Measurements from ENCODE around the gene GAMT.

GAMT gene

GRCh38 chr19:1390890-1391423 lies 10.4 kb downstream of the GAMT start:
- TF ChIP-seq POLR2A (IDR thresholded peaks at IDR 0.05; ENCODE audit: extremely low read depth, insufficient read length) (no peak), MAX (IDR thresholded peaks at IDR 0.05; ENCODE audit: low read depth, low read length) (no peak), MYC (IDR thresholded peaks at IDR 0.05; ENCODE audit: low read depth, low read length) (no peak)
- TF ChIP-seq, protein P1, sequence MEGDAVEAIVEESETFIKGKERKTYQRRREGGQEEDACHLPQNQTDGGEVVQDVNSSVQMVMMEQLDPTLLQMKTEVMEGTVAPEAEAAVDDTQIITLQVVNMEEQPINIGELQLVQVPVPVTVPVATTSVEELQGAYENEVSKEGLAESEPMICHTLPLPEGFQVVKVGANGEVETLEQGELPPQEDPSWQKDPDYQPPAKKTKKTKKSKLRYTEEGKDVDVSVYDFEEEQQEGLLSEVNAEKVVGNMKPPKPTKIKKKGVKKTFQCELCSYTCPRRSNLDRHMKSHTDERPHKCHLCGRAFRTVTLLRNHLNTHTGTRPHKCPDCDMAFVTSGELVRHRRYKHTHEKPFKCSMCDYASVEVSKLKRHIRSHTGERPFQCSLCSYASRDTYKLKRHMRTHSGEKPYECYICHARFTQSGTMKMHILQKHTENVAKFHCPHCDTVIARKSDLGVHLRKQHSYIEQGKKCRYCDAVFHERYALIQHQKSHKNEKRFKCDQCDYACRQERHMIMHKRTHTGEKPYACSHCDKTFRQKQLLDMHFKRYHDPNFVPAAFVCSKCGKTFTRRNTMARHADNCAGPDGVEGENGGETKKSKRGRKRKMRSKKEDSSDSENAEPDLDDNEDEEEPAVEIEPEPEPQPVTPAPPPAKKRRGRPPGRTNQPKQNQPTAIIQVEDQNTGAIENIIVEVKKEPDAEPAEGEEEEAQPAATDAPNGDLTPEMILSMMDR (IDR thresholded peaks at IDR 0.05; ENCODE audit: low read depth, low read length) = no peak
- no peak overlapping the region for H3K4me3 ChIP-seq (ENCODE audit: low read depth, low read length)
- DNase-seq (ENCODE audit: low read depth) = no peak

DNA sequence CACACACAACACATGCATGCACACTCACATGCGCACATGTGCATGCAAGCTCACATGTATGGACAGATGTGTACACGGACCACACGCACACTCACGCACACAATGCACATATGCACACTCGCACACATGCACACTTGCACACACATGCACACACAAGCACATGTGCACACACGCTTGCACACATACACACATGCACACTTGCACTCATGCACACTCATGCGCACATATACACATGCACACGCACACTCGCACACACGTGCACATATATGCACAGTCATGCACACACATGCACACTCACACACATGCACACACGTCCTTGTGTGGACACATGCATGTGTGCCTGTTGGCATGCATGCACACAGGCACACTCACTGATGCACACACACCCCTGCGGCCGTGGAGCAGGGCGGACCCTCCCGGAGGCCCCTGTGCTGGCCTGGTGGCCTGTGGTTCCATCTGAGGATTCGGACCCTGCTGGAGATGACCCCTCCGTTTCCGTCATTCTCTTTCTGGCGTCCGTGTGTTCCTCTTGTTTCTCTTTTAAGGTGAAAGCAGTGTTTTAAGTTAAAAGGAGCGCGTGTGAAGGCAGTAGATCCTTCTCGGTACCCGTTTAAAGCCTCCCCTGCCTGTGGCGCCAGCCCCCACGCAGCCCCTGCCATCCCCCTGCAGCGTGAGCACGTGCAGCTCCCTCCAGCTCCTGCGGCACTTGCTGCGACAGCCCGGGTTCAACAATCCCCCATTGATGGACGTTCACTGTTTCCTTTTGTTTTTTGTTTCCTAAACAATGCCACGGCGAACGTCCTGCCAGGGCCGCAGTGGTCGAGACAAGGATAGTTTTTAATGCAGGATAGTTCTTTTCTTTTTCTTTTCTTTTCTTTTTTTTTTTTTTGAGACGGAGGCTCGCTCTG lies 12.1 kb downstream of the GAMT start:
- DNase-seq (ENCODE audit: low read depth) = no peak
- H3K4me3 ChIP-seq (ENCODE audit: low read depth, low read length) = no peak overlapping the region
- TF ChIP-seq, protein P1 (IDR thresholded peaks at IDR 0.05; ENCODE audit: low read depth, low read length) = no peak
- TF ChIP-seq MAX (IDR thresholded peaks at IDR 0.05; ENCODE audit: low read depth, low read length) = no peak
- no peak for TF ChIP-seq MYC (IDR thresholded peaks at IDR 0.05; ENCODE audit: low read depth, low read length)
- TF ChIP-seq POLR2A (IDR thresholded peaks at IDR 0.05; ENCODE audit: extremely low read depth, insufficient read length) = no peak

GRCh38 chr19:1388637-1389026 lies 12.7 kb downstream of the GAMT start:
- no peak overlapping the region for H3K4me3 ChIP-seq (ENCODE audit: low read depth, low read length)
- DNase-seq (ENCODE audit: low read depth) = no peak
- TF ChIP-seq, protein P1 (IDR thresholded peaks at IDR 0.05; ENCODE audit: low read depth, low read length) = no peak
- TF ChIP-seq MYC (IDR thresholded peaks at IDR 0.05; ENCODE audit: low read depth, low read length) (no peak), MAX (IDR thresholded peaks at IDR 0.05; ENCODE audit: low read depth, low read length) (no peak), POLR2A (IDR thresholded peaks at IDR 0.05; ENCODE audit: extremely low read depth, insufficient read length) (no peak)

- DNase-seq (ENCODE audit: low read depth) = no peak
- TF ChIP-seq MAX (IDR thresholded peaks at IDR 0.05; ENCODE audit: low read depth, low read length) = no peak
- TF ChIP-seq, protein P1 (IDR thresholded peaks at IDR 0.05; ENCODE audit: low read depth, low read length) = no peak
- no peak for TF ChIP-seq MYC (IDR thresholded peaks at IDR 0.05; ENCODE audit: low read depth, low read length)
- TF ChIP-seq POLR2A (IDR thresholded peaks at IDR 0.05; ENCODE audit: extremely low read depth, insufficient read length) = no peak
Measured at GRCh38 chr19:1387684-1388636, 13.4 kb downstream of the GAMT start.

DNA sequence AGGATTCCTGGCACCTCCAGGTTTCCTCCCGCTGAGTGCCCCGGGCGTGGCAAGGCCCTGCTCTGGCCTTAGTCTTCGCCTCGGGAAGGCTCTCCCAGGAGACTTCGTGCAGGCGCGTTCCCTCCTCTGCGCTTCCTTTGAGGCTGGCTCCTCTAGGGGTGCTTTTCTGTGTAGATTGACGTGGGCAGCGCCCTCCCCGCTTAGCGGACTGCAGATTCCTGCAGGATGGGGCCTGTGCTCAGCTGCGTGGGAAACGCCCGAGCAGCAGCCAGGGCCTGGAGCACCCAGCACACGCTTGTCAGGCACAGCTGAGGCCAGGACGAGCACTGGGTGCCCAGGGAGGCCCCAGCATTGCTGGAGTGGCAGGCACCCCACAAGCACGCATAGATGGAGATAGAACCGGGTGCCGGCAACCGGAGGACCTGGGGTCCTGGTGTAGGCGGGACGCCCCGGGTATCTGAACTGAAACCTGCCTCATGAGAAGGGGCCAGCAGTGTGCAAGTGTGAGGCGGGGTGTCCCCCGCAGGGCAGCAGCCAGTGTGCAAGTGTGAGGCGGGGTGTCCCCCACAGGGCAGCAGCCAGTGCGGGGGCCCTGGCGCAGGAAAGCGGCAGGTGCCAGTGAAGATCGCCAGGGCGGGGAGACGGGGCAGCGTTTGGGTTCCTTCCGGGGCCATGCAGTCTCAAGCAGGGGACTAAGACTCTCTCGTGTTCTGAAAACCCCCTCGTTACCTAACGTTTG lies 14.2 kb downstream of the GAMT start:
- no peak overlapping the region for H3K4me3 ChIP-seq (ENCODE audit: low read depth, low read length)
- TF ChIP-seq, protein P1 (IDR thresholded peaks at IDR 0.05; ENCODE audit: low read depth, low read length) = no peak
- TF ChIP-seq MYC (IDR thresholded peaks at IDR 0.05; ENCODE audit: low read depth, low read length) (no peak), MAX (IDR thresholded peaks at IDR 0.05; ENCODE audit: low read depth, low read length) (no peak), POLR2A (IDR thresholded peaks at IDR 0.05; ENCODE audit: extremely low read depth, insufficient read length) (no peak)
- DNase-seq (ENCODE audit: low read depth) = no peak

More at GRCh38 chr19:1387684-1388636, 13.4 kb downstream of the GAMT start:
- H3K4me3 ChIP-seq (ENCODE audit: low read depth, low read length) = no peak overlapping the region

All from NB4 (cell line).